Transverse colon (tissue), 4 donors: ENCODE results near the gene STEAP3.

ENCODE experiments used
- CTCF ChIP-seq, 5 experiments: fragments of 200-600 bp in 3 of 5; fragments of 450-650 bp in 2 of 5; sonication (generic) in 3 of 5; IDR thresholded peaks; 1 replicate in 2 of 5; 2 replicates in 3 of 5; pipeline ENCODE4 v1.5.1; 2016 to 2017; ENCODE audit warnings: antibody characterized with exemption in 5 of 5, inconsistent platforms in 3 of 5, mild to moderate bottlenecking in 2 of 5, moderate library complexity in 1 of 5
- EP300 ChIP-seq: sonication (generic); formaldehyde crosslinking; IDR thresholded peaks from one replicate; pipeline ENCODE4 v1.6.1; 2017; ENCODE audit warnings: antibody characterized with exemption, low read depth
- POLR2A ChIP-seq: fragments of 450-650 bp; IDR thresholded peaks from one replicate; pipeline ENCODE4 v1.6.1; 2016; ENCODE audit warnings: antibody characterized with exemption, mild to moderate bottlenecking, moderate library complexity
- POLR2AphosphoS5 ChIP-seq, 3 donors: sonication (generic); formaldehyde crosslinking; IDR thresholded peaks; one replicate each; pipeline ENCODE4 v1.6.1; 2016; ENCODE audit warnings: antibody characterized with exemption in 3 of 3

- no peak for TF ChIP-seq CTCF (IDR thresholded peaks at IDR 0.05)
- no peak for TF ChIP-seq POLR2AphosphoS5 (IDR thresholded peaks at IDR 0.05)
- TF ChIP-seq POLR2A: no peak
- no peak for TF ChIP-seq EP300
Measured at GRCh38 chr2:119293254-119293653, 69.6 kb downstream of the STEAP3 start.
